ENCODE data around the gene RBM20.

DNA sequence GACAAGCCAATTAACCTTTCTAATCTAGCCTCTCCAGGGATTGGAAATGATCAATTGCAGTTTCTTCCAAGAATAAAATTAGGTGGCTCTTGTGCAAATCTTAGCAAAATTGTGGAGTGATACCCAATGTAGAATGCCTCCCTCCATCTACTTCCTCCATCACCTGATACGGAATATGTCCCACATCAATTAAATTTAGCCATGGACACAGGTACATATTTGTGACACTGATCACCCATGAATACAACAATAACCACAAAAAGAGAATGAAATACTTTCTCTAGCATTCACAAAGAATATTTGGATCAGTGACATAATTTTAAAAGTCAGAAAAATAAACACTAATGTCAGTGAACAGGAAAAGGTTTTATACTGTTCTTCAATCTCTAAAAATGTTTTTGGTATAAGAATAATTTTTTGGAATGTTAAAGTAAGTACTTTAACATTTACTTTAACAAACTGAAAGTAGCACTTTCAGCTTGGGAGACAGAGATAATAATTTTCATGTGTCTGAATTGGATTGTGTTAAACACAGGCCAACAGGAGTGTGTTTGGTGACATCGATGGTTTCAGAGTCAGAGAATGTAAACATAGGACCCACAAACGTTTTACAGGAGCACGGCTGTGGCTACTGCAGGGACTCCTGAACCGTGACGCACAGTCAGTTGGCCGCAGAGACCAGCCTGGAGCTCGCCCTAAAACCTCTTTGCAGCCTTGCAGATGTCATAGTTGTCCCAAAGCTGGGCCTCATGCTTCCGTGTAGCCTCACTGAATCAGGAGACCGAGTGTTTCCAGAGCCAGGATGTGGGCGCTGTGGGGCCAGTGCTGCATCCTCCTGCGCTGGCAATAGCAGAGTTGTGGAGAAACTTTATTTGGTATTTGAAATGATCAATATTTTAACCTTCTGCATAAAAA is 7.2 kb downstream of the RBM20 start:
- TF ChIP-seq, protein P1, sequence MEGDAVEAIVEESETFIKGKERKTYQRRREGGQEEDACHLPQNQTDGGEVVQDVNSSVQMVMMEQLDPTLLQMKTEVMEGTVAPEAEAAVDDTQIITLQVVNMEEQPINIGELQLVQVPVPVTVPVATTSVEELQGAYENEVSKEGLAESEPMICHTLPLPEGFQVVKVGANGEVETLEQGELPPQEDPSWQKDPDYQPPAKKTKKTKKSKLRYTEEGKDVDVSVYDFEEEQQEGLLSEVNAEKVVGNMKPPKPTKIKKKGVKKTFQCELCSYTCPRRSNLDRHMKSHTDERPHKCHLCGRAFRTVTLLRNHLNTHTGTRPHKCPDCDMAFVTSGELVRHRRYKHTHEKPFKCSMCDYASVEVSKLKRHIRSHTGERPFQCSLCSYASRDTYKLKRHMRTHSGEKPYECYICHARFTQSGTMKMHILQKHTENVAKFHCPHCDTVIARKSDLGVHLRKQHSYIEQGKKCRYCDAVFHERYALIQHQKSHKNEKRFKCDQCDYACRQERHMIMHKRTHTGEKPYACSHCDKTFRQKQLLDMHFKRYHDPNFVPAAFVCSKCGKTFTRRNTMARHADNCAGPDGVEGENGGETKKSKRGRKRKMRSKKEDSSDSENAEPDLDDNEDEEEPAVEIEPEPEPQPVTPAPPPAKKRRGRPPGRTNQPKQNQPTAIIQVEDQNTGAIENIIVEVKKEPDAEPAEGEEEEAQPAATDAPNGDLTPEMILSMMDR (IDR thresholded peaks at IDR 0.05 in 4 of 5, conservative IDR thresholded peaks at IDR 0.05 in 1 of 5): no peak
- peak; percentile 12 to 18 for TF ChIP-seq POLR2A (IDR thresholded peaks at IDR 0.05)
